ENCODE data around the gene ZFAND3. TPM values are rescaled to one million over a fixed set of nuclear protein-coding genes. Genes with fewer than 3 reads are reported as not detected.

Gene ZFAND3
- total RNA-seq, 1 donor from 2014 or later, result 32.7 TPM

GRCh38 chr6:38162493-38163185 is 343.1 kb downstream of the ZFAND3 start:
- H3K9me3 ChIP-seq, result no peaks in the 10 kb centered on the region
- no peak for TF ChIP-seq CTCF (IDR thresholded peaks at IDR 0.05)
- no peaks in the 10 kb centered on the region for H3K4me1 ChIP-seq
- H3K36me3 ChIP-seq, result no peaks in the 10 kb centered on the region
- H3K27me3 ChIP-seq, result no peaks in the 10 kb centered on the region
- H3K4me3 ChIP-seq, result no peak overlapping the region
- intact Hi-C loops (cut with DNase I), result no loop called here
- no peak overlapping the region for H3K27ac ChIP-seq
- no peak for DNase-seq (ENCODE audit: low spot score in 2 of 2)

DNA sequence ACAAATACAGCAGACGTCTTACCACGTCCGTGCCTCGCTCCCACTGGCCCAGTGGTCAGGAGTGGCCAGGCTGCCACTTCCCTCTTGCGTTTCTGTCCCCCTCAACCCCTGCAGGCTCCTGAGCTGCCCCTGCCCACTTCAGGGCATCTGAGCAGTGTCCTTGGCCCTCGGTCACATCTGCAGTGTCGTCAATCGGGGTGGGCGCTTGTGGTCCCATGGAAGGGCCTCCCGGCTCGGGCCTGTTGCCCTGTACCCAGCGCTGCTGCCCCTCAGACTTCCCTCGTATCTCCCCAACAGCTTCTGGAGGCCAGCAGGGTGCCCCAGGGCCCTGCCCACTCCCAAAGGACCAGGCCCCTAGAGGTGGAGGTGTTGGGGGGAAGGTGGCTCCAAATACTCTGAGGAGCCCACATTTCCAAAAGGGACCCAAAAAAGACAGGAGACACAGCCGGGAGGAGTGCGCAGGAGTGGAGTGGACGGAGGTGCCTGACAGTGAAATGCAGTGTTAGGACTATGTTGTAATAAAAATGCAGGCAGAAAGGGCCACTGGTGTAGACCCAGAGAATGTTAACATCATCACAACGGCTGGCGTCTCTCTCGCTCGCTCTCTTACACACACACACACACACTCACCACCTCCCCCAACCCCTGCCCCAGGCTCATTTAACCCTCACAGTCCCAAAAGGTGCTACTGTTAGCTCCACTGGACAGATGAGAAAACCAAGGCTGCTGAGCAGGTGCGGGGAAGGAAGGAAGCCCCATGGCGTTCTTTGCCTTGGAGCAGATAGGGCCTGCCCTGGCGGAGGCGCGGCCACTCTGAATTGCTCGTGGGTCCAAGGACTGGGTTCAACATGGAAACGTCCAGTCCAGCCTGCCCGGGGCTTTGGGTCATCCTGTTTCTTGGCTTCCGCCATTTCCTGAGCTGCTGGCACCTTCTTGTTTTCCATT is 343.9 kb downstream of the ZFAND3 start:
- Histone ChIP-seq H3K4me1 (no peaks in the 10 kb centered on the region), H3K27me3 (no peaks in the 10 kb centered on the region), H3K27ac (no peak overlapping the region), H3K4me3 (no peak overlapping the region), H3K9me3 (no peaks in the 10 kb centered on the region), H3K36me3 (no peaks in the 10 kb centered on the region)
- intact Hi-C loops (cut with DNase I), result no loop called here
- DNase-seq (ENCODE audit: low spot score in 2 of 2), result no peak
- no peak for TF ChIP-seq CTCF (IDR thresholded peaks at IDR 0.05)

DNA sequence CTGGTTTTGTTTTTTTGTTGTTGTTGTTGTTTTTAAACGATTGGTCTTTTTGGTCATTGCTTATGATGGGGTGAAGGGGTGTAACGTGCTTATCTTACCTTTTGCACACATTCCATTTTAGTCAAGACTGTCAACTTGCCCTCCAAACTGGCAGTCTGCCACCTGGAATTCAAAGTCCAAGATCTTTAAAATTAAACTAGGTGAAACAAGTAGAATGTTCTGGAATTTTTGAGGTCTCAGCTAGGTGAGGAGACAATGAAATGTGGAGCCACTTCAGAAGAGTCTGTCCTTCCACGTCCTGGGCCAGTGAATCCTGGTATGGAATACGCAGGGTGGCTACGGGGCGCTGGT is 344.6 kb downstream of the ZFAND3 start:
- intact Hi-C loops (cut with DNase I), result no loop called here
- DNase-seq (ENCODE audit: low spot score in 2 of 2), result no peak
- H3K36me3 ChIP-seq, result no peaks in the 10 kb centered on the region
- no peak overlapping the region for H3K27ac ChIP-seq
- no peaks in the 10 kb centered on the region for H3K4me1 ChIP-seq
- H3K9me3 ChIP-seq, result no peaks in the 10 kb centered on the region
- no peak for TF ChIP-seq CTCF (IDR thresholded peaks at IDR 0.05)
- H3K27me3 ChIP-seq, result no peaks in the 10 kb centered on the region
- H3K4me3 ChIP-seq, result no peak overlapping the region

- no peak for DNase-seq (ENCODE audit: low spot score in 2 of 2)
- no peaks in the 10 kb centered on the region for H3K27me3 ChIP-seq
Measured at GRCh38 chr6:38164671-38165108, 345.2 kb downstream of the ZFAND3 start.

More at GRCh38 chr6:38164671-38165108, 345.2 kb downstream of the ZFAND3 start:
- no peaks in the 10 kb centered on the region for H3K9me3 ChIP-seq
- TF ChIP-seq CTCF (IDR thresholded peaks at IDR 0.05), result no peak
- H3K4me1 ChIP-seq, result no peaks in the 10 kb centered on the region
- H3K36me3 ChIP-seq, result no peaks in the 10 kb centered on the region
- intact Hi-C loops (cut with DNase I), result no loop called here
- no peak overlapping the region for H3K27ac ChIP-seq
- no peak overlapping the region for H3K4me3 ChIP-seq

Data from ascending aorta (tissue), 2 donors.